GM10266 (cell line): Measurements from ENCODE around the gene RACGAP1.

Source experiments
- DNase-seq: peaks from one replicate; pipeline ENCODE4 v3.0.0; 2012; ENCODE audit errors: extremely low spot score
- TF ChIP-seq, protein P1 (sequence below): IDR thresholded peaks from 2 replicates; pipeline ENCODE4 v1.5.1; 2012; ENCODE audit warnings: mild to moderate bottlenecking, low read depth; ENCODE audit not compliant: control insufficient read depth, insufficient read depth; ENCODE audit errors: missing control alignments

RACGAP1 gene

DNA sequence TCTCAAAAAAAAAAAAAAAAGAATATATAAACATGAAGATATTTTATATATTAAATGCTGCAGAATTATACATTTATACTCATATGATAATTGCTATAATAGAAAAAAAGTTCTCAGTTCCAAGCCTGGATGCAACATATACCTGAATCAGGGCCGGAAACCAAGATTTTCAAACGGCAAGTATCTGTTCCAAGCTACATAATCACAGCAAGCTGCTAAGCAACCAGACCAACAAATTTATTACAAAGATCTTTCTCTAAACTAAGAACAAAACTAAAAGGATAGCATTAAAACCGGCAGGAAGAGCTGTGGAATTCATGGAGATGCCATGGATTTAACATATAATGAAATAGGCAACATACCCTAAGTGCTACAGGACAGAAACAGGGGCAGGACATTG lies 7.1 kb downstream of the RACGAP1 start:
- TF ChIP-seq, protein P1, sequence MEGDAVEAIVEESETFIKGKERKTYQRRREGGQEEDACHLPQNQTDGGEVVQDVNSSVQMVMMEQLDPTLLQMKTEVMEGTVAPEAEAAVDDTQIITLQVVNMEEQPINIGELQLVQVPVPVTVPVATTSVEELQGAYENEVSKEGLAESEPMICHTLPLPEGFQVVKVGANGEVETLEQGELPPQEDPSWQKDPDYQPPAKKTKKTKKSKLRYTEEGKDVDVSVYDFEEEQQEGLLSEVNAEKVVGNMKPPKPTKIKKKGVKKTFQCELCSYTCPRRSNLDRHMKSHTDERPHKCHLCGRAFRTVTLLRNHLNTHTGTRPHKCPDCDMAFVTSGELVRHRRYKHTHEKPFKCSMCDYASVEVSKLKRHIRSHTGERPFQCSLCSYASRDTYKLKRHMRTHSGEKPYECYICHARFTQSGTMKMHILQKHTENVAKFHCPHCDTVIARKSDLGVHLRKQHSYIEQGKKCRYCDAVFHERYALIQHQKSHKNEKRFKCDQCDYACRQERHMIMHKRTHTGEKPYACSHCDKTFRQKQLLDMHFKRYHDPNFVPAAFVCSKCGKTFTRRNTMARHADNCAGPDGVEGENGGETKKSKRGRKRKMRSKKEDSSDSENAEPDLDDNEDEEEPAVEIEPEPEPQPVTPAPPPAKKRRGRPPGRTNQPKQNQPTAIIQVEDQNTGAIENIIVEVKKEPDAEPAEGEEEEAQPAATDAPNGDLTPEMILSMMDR, result no peak
- no peak for DNase-seq

DNA sequence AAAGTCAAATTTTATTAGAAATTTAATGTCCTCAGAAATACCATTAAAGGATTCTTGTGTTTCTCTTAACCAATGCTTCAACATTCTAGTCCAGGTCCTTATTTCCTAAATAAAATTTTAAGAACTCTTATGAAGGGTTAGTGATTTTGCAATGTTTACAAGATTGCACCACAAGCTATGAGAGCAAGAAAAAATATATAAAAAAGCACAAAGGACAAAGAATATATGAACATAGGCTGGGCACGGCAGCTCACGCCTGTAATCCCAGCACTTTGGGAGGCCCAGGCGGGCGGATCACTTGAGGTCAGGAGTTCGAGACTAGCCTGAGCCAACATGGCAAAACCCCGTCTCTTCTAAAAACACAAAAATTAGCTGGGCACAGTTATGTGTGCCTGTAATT lies 7.7 kb downstream of the RACGAP1 start:
- DNase-seq, result no peak
- TF ChIP-seq, protein P1, result no peak

DNA sequence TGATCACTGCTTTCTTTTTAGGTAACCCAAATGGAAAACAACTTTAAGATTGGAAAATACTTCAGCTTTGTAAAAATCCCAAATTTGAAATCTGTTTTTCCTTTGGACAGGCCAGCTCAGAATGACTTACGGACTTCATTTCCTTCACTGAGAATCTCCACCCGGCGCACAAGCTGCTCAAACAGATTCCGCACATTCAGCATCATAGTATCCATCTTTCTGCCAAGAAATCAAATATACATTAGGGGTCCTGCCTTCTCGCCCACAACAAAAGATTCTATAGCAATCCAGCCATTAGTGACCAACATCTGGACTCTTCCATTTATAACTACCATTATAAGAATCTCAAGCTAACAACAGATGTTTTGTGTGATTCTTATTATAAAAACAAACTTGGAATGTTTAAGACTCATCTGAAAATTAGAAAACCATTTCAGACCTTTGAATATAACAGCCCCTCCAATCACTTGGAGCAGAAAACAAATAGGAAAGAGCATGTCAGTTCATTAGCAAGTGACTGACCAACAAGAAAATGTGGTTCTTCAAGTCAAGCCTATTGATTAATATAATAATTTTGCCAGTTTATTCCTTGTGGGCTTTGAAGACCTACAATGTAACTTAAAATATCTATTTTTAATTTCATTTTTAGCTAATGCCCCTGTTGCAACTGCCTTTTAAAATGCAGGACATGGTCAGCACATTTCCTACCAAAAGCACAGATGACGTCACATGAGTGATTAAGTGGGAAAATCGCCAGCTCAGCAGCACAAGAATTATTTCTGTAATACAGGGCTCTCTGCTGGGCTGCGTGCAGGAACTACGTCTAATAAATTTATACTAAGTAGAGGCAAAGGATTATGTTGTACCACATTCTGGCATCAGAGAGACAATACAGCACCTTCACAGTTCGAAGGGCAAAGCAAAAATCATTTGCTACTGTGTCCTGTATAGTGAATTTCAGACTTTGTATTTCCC lies 8.5 kb downstream of the RACGAP1 start:
- TF ChIP-seq, protein P1, result no peak
- DNase-seq, result no peak

DNA sequence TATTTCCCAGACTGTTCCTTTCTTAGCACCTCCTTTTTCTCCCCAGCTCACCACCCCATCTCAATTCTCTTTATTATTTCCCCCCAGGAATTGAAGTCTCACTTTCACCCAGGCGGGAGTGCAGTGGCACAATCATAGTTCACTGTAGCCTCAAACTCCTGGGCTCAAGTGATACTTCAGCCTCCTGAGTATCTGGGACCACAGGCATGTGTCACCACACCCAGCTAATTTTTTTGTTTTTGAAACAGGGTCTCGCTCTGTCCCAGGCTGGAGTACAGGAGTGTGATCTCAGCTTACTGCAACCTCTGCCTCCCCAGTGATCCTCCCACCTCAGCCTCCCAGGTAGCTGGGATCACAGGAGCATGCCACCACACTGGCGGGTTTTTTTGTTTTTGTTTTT lies 11.0 kb downstream of the RACGAP1 start:
- TF ChIP-seq, protein P1, result no peak

DNA sequence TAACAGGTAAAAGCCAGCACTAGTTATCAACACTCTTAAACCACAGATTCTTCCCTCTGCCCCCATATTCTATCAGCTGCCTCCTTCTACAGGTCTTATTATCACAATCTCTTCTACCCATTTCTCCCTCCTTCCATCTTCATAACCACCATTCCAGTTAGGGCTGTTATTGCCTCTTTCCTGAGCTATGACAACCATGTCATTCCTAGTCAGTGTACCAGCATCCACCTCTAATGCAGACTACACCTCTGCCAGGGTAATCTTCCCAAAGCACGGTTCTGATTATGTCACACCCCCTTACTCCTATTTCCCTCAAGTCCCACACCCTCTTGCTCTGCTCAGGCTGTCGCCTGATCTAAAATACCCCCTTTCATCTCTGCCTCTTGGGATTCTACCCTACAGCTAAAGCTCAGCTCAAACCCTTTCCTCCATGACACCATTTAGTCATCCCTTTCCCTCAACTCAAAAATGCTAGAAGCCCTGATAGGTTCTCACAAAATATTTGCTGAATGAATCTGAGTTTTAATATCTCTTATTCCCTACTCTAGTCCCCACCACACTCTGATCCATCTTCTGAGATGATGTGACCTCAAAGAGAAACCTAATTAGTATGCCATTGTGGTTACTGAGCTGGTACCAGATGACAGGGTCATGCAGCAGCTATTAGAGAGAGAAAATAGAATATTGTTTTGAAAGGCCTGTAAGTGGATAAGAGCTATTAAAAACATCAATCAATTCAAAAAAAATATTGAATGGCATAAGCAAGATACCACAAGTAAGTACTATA lies 11.7 kb downstream of the RACGAP1 start:
- DNase-seq, result no peak
- TF ChIP-seq, protein P1, result no peak

More for the DNA sequence above, 11.0 kb downstream of the RACGAP1 start:
- DNase-seq, result no peak

DNA sequence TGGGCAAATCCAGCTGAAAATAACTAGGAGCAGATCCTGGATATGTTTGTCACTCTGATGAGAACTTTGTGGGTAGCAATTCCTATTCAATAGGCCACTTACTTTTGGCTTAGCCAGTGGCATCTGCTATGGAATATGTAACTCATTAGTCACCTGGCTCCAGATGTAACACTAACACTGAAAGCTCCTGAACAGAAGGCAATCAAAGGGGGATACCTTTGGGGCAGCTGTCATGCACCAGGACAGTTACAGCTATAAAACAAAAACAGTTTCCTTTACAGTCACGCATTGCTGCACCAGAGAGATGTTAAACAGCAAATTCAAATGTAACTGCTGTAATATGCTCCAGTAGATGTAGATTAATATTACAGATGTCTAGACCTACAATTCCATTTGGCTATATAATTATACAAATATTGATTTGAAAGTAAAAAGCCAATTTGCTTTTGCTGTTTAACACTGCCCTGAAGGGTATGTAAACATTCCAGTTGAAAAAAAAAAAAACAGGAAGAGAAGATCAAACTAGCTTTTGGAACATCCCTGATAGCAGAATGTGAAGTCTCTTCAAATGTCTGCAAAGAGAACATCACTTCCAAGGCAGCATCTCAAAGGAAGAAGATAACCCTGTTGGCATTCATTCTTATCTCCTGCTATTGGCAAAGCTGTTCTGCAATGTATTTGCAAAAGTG lies 18.4 kb downstream of the RACGAP1 start:
- no peak for DNase-seq
- TF ChIP-seq, protein P1, result no peak
